ENCODE measurements around the gene PARP2.
A peak's percentile ranks its signal among the peaks of the same experiment; 100 is the strongest.
"Not testable (repeated sequence)": the region's sequence is repeated elsewhere in the genome, so short reads cannot be mapped to it uniquely, and the experiment has no call there.

Gene PARP2

GRCh38 chr14:20350282-20350681 lies 6.8 kb downstream of the PARP2 start:
- DNase-seq = no peak

- no peak for DNase-seq
These were observed 7.4 kb downstream of the PARP2 start for GRCh38 chr14:20350860-20351259.

DNA sequence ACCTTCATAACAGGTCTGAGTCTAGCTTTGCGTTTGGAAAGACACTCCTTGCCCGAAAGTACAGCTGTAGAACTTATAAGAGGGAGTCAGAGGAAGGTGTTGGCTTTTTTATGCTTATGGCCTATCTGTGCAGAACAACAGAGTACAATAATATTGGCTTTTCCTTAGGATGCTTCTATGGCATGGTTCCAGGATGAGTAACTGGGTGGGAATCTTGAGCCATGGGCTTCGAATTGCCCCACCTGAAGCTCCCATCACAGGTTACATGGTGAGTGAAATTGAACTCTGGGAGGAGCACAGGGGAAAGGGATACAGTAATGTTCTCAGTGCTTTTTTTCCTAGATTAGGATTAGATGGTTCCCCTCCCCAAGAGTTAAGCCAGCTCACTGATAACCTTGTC lies 13.0 kb downstream of the PARP2 start:
- peak; percentile 10 for DNase-seq

DNA sequence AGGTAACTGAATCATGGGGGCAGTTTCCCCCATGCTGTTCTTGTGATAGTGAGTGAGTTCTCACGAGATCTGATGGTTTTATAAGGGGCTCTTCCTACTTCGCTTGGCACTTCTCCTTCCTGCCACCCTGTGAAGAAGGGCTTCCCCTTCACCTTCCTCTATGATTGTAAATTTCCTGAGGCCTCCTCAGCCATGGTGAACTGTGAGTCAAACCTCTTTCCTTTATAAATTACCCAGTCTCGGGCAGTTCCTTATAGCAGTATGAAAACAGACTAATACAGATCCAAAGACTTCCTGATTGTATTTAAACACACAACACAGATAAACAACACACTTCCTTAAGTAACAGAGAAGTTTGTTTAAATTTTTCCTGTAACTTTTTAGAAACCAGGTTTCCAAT lies 15.0 kb downstream of the PARP2 start:
- DNase-seq = not testable (repeated sequence)

DNA sequence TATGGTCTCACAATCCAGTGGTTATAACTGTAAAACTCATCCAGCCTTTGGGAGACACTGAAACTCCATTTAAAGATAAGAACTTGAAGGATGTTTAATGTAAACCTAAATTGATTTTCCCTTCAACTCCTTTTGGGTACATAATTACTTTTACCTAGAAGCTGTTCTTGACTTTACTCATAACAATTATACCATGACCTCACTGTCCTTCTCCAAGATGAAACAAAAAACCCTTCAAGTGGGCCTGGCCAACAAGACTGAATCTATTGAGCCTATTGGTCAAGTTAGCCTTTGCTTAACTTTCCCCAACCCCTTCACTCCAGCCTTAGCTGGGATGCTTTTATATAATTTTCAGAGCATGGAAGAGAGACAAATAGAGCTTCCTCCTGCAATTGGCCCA lies 22.5 kb downstream of the PARP2 start:
- DNase-seq = no peak

GRCh38 chr14:20372796-20373195 lies 29.4 kb downstream of the PARP2 start:
- DNase-seq = no peak

DNA sequence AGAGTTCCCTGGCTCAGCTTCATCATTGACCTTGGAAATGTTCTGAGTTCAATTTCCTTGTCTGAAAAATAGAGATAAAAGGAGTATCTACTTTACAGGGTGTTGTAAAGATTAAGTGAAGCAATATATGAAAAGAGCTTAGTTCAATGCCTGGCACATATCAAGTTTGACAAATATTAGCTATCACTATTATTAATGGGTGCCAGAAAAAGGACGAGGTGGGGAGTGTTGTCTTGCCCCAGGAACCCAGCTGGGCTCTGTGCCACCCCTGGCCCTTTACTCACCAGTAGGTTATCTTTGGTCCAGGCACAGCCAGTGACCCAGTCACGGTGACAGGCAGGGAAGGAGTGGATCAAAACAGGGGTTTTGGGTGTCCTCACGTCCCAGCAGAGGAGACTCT lies 32.0 kb downstream of the PARP2 start:
- no peak for DNase-seq

DNA sequence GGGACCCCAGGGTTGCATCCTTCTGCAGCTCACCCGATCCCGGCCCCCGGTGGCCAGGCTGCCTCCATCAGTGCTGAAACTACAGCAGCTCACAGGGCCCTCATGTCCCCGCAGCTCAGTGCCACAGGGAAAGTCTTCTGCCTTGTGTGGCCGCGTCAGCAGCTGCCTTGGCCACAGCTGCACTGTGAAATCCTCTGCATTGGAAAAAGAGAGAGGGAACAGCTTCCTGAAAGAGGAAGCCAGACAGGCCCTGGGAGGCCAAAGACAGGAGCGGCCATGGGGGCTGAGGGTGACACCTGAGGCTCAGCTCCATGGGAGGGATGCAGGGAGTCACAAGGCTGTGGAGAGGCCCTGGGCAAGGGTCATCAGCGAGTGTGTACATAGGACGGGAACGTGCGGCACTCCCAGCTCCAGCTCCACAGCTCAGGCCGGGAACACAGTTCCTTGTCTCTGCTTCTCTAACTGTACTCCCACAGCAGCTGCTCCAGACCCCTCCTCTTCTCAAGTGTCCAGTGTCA lies 32.7 kb downstream of the PARP2 start:
- no peak for DNase-seq

DNA sequence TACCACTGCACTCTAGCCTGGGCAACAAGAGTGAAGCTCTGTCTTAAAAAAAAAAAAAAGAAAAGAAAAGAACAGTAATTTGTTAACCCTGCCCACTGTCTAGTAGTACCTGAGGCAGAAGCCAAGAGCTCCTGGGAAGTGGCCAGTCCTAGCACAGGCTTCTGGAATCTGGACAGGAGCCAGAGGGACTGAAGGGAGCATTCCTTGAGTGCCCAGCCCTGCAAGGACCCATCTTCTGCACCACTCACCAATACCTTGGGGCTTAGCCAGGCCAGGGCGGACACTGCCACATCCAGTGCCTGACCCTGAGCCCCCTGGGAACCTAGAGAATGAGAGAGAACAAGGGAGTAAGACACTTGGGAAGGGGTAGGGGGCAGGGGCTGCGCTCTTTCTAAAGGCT lies 33.7 kb downstream of the PARP2 start:
- no peak for DNase-seq

GRCh38 chr14:20379743-20380142 lies 36.3 kb downstream of the PARP2 start:
- no peak for DNase-seq

- DNase-seq = no peak
These were observed 37.2 kb downstream of the PARP2 start for GRCh38 chr14:20380681-20381080.

GRCh38 chr14:20381341-20381740 lies 37.9 kb downstream of the PARP2 start:
- no peak for DNase-seq

- DNase-seq = no peak
These were observed 39.1 kb downstream of the PARP2 start for GRCh38 chr14:20382526-20382925.

GRCh38 chr14:20383032-20383431 lies 39.6 kb downstream of the PARP2 start:
- DNase-seq = no peak

- DNase-seq = no peak
These were observed 40.2 kb downstream of the PARP2 start for GRCh38 chr14:20383636-20384035.

DNA sequence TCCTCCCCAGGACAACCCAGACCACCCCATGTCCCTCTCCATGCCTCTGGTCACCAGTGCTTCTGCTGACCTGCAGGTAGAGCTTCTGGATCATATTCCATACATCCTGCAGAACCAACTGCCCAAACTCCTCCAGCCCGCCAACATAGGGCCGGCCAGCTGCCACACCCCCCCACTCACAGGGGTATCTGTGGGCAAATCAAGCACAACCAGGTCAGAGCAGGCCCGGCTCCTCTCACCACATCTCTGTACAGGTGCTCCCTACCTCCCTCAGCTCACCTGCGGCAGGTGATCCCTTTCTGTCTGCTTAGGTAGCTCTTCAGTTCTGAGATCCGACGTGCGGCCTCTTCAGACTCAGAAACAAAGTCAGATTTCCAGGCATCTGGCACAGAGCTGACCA lies 40.9 kb downstream of the PARP2 start:
- DNase-seq = no peak

DNA sequence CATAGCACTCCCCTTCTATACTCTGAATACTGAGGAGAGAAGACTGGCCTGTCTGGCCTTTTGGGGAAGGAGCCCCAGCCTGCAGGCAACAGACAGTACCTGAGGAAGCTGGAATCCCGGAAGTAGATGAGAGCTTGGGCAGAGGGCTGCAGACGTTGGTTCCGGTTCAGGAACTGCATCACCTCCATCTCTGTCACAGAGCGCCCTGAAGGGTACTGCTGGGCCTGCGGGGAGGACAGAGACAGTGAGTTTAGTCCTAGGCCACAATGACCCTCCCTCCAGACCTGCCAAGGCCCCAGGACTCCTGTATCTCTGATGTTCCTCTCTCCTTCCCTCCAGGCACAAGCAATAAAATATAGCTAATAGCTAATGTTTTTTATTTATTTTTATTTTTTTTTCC lies 41.5 kb downstream of the PARP2 start:
- no peak for DNase-seq

DNA sequence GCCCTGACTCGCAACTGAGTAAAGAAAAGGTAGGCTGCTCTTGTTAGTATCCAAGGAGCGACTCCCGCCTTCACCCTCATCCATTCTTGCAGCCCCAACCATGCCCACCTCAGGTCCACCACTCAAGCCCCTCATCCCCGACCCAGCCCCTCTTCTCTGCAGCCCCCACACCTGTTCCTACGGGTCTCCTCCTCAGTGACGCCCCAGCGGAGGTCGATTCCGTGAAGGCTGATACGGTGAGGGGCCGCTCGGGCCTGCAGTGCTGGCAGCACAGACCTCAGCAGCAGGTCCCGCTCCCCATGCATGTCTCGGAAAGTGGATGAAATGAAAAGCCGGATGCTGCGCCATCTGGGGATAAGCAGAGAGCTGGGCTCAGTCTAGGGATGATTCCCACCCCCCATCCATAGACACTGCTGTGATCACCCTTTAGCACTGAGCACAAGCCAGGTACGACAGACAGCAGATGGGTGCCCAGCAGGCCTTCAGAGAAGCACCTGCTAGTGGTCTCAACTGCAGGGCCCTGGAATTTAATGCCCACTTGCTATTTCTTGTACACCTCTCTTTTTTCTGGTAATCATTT lies 42.9 kb downstream of the PARP2 start:
- DNase-seq = no peak

DNA sequence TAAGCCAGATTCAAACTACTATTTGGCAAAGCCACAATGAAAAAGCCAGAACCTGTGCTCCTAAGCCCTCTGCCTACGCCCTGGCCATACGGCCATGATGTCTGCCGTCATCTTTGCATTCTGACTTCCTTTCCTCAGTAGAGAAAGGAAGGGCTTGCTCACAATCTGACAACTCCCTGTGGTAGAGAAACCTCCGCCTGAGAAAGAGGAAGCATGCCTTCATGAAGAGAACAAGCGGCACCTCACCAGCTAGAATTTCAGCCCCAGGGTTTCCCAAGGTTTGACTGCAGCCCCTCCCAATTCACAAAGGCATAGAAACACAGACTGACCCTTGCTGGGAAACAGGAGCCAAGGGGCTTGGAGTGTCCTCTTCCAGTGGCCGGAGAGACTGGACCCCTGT lies 44.1 kb downstream of the PARP2 start:
- no peak for DNase-seq

GRCh38 chr14:20388159-20388558 lies 44.7 kb downstream of the PARP2 start:
- no peak for DNase-seq

DNA sequence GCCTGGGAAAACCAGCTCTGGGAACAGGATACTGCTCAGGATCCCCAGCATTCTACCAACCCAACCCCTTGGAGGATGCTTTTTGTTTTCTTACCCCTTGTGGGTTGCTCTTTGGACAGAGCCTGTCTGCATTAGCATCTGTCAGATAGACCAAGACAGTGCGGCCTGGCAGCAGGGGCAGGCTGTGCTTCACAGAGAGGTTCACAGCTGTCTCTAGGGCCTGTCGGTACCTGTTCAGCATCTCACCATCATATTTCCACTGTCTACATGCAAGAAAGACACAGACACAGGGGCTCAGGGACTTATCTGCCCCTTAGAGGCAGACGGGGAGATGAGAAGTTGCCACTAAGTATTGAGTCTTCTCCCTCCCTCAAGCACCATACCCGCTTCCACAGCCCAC lies 48.1 kb downstream of the PARP2 start:
- no peak for DNase-seq

GRCh38 chr14:20397511-20397910 lies 54.1 kb downstream of the PARP2 start:
- DNase-seq = no peak

GRCh38 chr14:20400589-20400964 lies 57.1 kb downstream of the PARP2 start:
- no peak for DNase-seq

DNA sequence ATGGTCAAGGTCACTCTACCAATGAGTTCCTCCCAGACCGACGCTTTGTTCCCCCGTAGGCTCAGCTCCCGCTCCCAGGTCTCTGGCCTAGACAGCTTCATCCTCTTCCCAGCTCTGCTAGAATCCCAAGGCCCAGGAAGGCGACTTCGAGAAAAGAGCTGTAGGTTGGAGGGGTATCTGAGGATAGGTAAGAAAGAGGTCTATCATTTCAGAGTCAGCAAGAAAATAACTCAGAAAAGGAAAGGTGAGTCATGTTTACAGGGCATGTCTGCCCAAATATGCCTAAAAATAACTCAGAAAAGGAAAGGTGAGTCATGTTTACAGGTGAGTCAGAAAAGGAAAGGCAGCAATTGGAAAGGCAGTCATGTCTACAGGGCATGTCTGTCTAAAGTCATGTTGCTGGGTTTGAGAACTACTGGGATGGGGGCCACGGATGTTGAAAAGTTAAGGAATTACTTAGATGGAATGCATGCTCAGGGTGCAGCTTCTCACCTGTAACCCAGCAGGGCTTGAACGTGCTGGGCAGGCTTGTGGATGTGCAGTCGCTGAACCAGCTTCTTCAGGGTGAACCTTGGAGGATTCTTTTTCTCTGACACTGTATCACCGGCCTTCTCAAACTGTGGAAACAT lies 57.6 kb downstream of the PARP2 start:
- peak; percentile 6 for DNase-seq

- DNase-seq = no peak
These were observed 60.1 kb downstream of the PARP2 start for GRCh38 chr14:20403521-20403920.

Data from fibroblast of upper back skin (primary cell).